ENCODE measurements around the gene ARPC2. TPM values are rescaled to one million over a fixed set of nuclear protein-coding genes. Genes with fewer than 3 reads are reported as not detected.

Gene ARPC2
- total and polyA plus RNA-seq, 2 of the 13 experiments (the other 11 are each of a cell fraction or from before 2014, with no cell fraction given), result 168 to 303 TPM

DNA sequence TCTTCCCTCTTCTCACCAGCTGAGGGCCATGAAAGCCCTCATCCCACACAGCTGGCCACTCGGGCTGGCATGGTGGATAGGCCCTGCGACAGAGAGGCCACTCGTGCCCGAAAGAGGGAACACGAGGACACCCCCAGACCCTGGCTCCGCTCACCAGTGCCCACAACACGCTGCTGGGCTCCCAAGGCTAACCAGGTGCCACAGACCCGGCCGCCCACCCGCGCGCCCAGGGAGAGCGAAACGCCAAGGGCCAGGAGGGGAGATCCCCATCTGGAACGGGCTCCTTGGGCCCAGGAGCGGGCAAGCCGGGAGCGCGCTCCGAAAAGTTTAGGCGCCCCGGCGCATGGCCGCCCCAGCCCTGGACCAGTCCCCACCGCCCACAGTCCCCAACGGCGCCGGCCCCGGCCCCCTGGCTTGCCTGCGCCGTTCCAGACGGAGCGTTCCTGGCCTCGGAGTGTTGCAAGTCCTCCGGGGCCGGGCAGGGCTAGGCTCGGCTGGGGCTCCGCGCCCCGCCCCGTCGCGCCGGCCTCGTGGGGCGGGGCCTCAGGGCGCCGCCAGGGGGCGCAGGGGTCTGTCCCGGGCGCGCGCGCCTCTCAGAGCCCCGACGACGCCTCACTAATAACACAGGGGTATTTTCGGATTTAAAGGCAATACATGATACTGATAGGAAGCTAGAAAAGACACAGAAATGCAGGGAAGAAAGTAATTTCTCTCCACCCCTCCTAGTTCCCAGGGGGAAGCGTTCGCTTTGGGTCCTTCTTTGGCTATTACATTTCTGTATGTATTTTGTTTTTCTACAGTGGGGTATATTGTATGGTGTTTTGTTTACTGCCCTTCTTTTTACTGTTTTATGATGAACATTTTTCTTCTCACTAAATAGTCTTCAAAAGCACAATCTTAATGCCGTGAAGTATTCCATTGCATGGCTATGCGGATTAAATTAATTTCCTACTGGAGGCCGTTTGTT, 75.3 kb downstream of the ARPC2 start, which contains the start of gene TMBIM1 (continued):
- 0 out of 2 replicates have a peak, but pooled peaks have one; percentile 30 for TF ChIP-seq ZNF264 (CRISPR knock-in tag; IDR thresholded peaks at IDR 0.05)
- TF ChIP-seq NPAS2 (CRISPR knock-in tag; IDR thresholded peaks at IDR 0.05; ENCODE audit: borderline replicate concordance), result no peak
- TF ChIP-seq RARG (CRISPR knock-in tag; IDR thresholded peaks at IDR 0.05; ENCODE audit: low read depth), result no peak
- peak; percentile 19; the same call in 1 of the 2 replicates for TF ChIP-seq HNF4A (CRISPR knock-in tag; IDR thresholded peaks at IDR 0.05)
- TF ChIP-seq, protein P1, sequence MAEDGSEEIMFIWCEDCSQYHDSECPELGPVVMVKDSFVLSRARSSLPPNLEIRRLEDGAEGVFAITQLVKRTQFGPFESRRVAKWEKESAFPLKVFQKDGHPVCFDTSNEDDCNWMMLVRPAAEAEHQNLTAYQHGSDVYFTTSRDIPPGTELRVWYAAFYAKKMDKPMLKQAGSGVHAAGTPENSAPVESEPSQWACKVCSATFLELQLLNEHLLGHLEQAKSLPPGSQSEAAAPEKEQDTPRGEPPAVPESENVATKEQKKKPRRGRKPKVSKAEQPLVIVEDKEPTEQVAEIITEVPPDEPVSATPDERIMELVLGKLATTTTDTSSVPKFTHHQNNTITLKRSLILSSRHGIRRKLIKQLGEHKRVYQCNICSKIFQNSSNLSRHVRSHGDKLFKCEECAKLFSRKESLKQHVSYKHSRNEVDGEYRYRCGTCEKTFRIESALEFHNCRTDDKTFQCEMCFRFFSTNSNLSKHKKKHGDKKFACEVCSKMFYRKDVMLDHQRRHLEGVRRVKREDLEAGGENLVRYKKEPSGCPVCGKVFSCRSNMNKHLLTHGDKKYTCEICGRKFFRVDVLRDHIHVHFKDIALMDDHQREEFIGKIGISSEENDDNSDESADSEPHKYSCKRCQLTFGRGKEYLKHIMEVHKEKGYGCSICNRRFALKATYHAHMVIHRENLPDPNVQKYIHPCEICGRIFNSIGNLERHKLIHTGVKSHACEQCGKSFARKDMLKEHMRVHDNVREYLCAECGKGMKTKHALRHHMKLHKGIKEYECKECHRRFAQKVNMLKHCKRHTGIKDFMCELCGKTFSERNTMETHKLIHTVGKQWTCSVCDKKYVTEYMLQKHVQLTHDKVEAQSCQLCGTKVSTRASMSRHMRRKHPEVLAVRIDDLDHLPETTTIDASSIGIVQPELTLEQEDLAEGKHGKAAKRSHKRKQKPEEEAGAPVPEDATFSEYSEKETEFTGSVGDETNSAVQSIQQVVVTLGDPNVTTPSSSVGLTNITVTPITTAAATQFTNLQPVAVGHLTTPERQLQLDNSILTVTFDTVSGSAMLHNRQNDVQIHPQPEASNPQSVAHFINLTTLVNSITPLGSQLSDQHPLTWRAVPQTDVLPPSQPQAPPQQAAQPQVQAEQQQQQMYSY (CRISPR knock-in tag; IDR thresholded peaks at IDR 0.05), result peak; percentile 77
- TF ChIP-seq, protein P2, sequence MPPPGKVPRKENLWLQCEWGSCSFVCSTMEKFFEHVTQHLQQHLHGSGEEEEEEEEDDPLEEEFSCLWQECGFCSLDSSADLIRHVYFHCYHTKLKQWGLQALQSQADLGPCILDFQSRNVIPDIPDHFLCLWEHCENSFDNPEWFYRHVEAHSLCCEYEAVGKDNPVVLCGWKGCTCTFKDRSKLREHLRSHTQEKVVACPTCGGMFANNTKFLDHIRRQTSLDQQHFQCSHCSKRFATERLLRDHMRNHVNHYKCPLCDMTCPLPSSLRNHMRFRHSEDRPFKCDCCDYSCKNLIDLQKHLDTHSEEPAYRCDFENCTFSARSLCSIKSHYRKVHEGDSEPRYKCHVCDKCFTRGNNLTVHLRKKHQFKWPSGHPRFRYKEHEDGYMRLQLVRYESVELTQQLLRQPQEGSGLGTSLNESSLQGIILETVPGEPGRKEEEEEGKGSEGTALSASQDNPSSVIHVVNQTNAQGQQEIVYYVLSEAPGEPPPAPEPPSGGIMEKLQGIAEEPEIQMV (CRISPR knock-in tag; IDR thresholded peaks at IDR 0.05; ENCODE audit: low read depth), result no peak
- no peak for TF ChIP-seq ZNF550 (CRISPR knock-in tag; IDR thresholded peaks at IDR 0.05; ENCODE audit: borderline replicate concordance)
- peak; percentile 51; the same call in 1 of the 2 replicates for TF ChIP-seq ZNF367 (CRISPR knock-in tag; IDR thresholded peaks at IDR 0.05; ENCODE audit: borderline replicate concordance)
- no peak for TF ChIP-seq MBD4 (IDR thresholded peaks at IDR 0.05; ENCODE audit: borderline replicate concordance, low read length)
- TF ChIP-seq, protein P3, sequence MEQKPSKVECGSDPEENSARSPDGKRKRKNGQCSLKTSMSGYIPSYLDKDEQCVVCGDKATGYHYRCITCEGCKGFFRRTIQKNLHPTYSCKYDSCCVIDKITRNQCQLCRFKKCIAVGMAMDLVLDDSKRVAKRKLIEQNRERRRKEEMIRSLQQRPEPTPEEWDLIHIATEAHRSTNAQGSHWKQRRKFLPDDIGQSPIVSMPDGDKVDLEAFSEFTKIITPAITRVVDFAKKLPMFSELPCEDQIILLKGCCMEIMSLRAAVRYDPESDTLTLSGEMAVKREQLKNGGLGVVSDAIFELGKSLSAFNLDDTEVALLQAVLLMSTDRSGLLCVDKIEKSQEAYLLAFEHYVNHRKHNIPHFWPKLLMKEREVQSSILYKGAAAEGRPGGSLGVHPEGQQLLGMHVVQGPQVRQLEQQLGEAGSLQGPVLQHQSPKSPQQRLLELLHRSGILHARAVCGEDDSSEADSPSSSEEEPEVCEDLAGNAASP (CRISPR knock-in tag; IDR thresholded peaks at IDR 0.05; ENCODE audit: borderline replicate concordance), result peak; percentile 46; the same call in 1 of the 2 replicates
- TF ChIP-seq, protein P4, sequence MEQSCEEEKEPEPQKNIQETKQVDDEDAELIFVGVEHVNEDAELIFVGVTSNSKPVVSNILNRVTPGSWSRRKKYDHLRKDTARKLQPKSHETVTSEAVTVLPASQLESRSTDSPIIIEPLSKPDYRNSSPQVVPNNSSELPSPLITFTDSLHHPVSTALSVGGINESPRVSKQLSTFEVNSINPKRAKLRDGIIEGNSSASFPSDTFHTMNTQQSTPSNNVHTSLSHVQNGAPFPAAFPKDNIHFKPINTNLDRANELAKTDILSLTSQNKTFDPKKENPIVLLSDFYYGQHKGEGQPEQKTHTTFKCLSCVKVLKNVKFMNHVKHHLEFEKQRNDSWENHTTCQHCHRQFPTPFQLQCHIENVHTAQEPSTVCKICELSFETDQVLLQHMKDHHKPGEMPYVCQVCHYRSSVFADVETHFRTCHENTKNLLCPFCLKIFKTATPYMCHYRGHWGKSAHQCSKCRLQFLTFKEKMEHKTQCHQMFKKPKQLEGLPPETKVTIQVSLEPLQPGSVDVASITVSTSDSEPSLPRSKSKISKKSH (CRISPR knock-in tag; IDR thresholded peaks at IDR 0.05; ENCODE audit: borderline replicate concordance), result no peak
- TF ChIP-seq ETV5 (CRISPR knock-in tag; IDR thresholded peaks at IDR 0.05; ENCODE audit: borderline replicate concordance), result no peak; the same call in none of the 2 replicates
- TF ChIP-seq EEA1 (CRISPR knock-in tag; IDR thresholded peaks at IDR 0.05; ENCODE audit: borderline replicate concordance), result peak; percentile 86; the same call in 1 of the 2 replicates
- TF ChIP-seq TAF15 (IDR thresholded peaks at IDR 0.05; ENCODE audit: low read depth, low read length, poor library complexity, severe bottlenecking), result no peak
- TF ChIP-seq, protein P5, sequence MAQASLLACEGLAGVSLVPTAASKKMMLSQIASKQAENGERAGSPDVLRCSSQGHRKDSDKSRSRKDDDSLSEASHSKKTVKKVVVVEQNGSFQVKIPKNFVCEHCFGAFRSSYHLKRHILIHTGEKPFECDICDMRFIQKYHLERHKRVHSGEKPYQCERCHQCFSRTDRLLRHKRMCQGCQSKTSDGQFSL (CRISPR knock-in tag; IDR thresholded peaks at IDR 0.05), result no peak; the same call in 1 of the 2 replicates
- TF ChIP-seq, protein P6, sequence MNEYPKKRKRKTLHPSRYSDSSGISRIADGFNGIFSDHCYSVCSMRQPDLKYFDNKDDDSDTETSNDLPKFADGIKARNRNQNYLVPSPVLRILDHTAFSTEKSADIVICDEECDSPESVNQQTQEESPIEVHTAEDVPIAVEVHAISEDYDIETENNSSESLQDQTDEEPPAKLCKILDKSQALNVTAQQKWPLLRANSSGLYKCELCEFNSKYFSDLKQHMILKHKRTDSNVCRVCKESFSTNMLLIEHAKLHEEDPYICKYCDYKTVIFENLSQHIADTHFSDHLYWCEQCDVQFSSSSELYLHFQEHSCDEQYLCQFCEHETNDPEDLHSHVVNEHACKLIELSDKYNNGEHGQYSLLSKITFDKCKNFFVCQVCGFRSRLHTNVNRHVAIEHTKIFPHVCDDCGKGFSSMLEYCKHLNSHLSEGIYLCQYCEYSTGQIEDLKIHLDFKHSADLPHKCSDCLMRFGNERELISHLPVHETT (CRISPR knock-in tag; conservative IDR thresholded peaks at IDR 0.05), result no peak
- TF ChIP-seq FOXK2 (IDR thresholded peaks at IDR 0.05), result no peak
